ENCODE results near the gene ATP11A. TPM values are rescaled to one million over a fixed set of nuclear protein-coding genes. Genes with fewer than 3 reads are reported as not detected.

The ATP11A gene
- polyA plus RNA-seq, 4 donors, result 34.2 to 64.6 (median 47.8) TPM

- no peak for DNase-seq (ENCODE audit: low read depth in 4 of 4, low spot score in 2 of 4)
Measured at GRCh38 chr13:112808377-112809140, 118.7 kb downstream of the ATP11A start.

- DNase-seq (ENCODE audit: low read depth in 4 of 4, low spot score in 2 of 4), result no peak
Measured at GRCh38 chr13:112809332-112810315, 119.8 kb downstream of the ATP11A start.

GRCh38 chr13:112810608-112811007 lies 120.8 kb downstream of the ATP11A start:
- no peak for DNase-seq (ENCODE audit: low read depth in 4 of 4, low spot score in 2 of 4)

- DNase-seq (ENCODE audit: low read depth in 4 of 4, low spot score in 2 of 4), result no peak
Measured at GRCh38 chr13:112812306-112813055, 122.6 kb downstream of the ATP11A start.

- DNase-seq (ENCODE audit: low read depth in 4 of 4, low spot score in 2 of 4), result no peak
Measured at GRCh38 chr13:112813552-112813951, 123.7 kb downstream of the ATP11A start.

- DNase-seq (ENCODE audit: low read depth in 4 of 4, low spot score in 2 of 4), result no peak
Measured at GRCh38 chr13:112814905-112815585, 125.2 kb downstream of the ATP11A start.

- no peak for DNase-seq (ENCODE audit: low read depth in 4 of 4, low spot score in 2 of 4)
Measured at GRCh38 chr13:112815871-112816270, 126.0 kb downstream of the ATP11A start.

- no peak for DNase-seq (ENCODE audit: low read depth in 4 of 4, low spot score in 2 of 4)
Measured at GRCh38 chr13:112818040-112818697, 128.3 kb downstream of the ATP11A start.

- no peak for DNase-seq (ENCODE audit: low read depth in 4 of 4, low spot score in 2 of 4)
Measured at GRCh38 chr13:112818698-112819045, 128.8 kb downstream of the ATP11A start.

- DNase-seq (ENCODE audit: low read depth in 4 of 4, low spot score in 2 of 4), result no peak
Measured at GRCh38 chr13:112819111-112819510, 129.3 kb downstream of the ATP11A start.

GRCh38 chr13:112819816-112820215 lies 130.0 kb downstream of the ATP11A start:
- no peak for DNase-seq (ENCODE audit: low read depth in 4 of 4, low spot score in 2 of 4)

GRCh38 chr13:112820318-112820717 lies 130.5 kb downstream of the ATP11A start:
- DNase-seq (ENCODE audit: low read depth in 4 of 4, low spot score in 2 of 4), result no peak

GRCh38 chr13:112821340-112822055 lies 131.7 kb downstream of the ATP11A start:
- no peak for DNase-seq (ENCODE audit: low read depth in 4 of 4, low spot score in 2 of 4)

GRCh38 chr13:112822851-112823250 lies 133.0 kb downstream of the ATP11A start:
- no peak for DNase-seq (ENCODE audit: low read depth in 4 of 4, low spot score in 2 of 4)

GRCh38 chr13:112824429-112824828 lies 134.6 kb downstream of the ATP11A start:
- DNase-seq (ENCODE audit: low read depth in 4 of 4, low spot score in 2 of 4), result no peak

- DNase-seq (ENCODE audit: low read depth in 4 of 4, low spot score in 2 of 4), result no peak
Measured at GRCh38 chr13:112825071-112825470, 135.2 kb downstream of the ATP11A start.

GRCh38 chr13:112825875-112826274 lies 136.0 kb downstream of the ATP11A start:
- no peak for DNase-seq (ENCODE audit: low read depth in 4 of 4, low spot score in 2 of 4)

GRCh38 chr13:112826565-112826964 lies 136.7 kb downstream of the ATP11A start:
- DNase-seq (ENCODE audit: low read depth in 4 of 4, low spot score in 2 of 4), result no peak

GRCh38 chr13:112828082-112828699 lies 138.4 kb downstream of the ATP11A start:
- DNase-seq (ENCODE audit: low read depth in 4 of 4, low spot score in 2 of 4), result no peak
